Right lobe of liver (tissue), 6 donors: ENCODE data around the gene SLC26A8. TPM values are rescaled to one million over a fixed set of nuclear protein-coding genes. Genes with fewer than 3 reads are reported as not detected.

Experiments
- ATAC-seq, 4 donors: fragments of 200-7000 bp; cut with Tn5 transposase; one replicate each; pipeline ENCODE4 v1.9.1; 2020; ENCODE audit warnings: mild to moderate bottlenecking in 4 of 4, moderate library complexity in 4 of 4
- DNase-seq, 3 donors: peaks; one replicate each; pipeline ENCODE4 v3.0.0-alpha.2; 2020
- H3K27ac ChIP-seq, 3 donors: fragments of 200-600 bp; one replicate each; pipeline ENCODE4 v1.8.0; 2022
- H3K27me3 ChIP-seq, 2 donors: fragments of 200-600 bp; one replicate each; pipeline ENCODE4 v1.8.0; 2022
- H3K36me3 ChIP-seq, 4 donors: fragments of 200-600 bp; sonication (generic) in 1 of 4; one replicate each; pipeline versions ENCODE4 v1.5.1 to v1.8.0; 2017 to 2022; ENCODE audit warnings: control low read depth in 1 of 4
- H3K4me1 ChIP-seq, 4 donors: fragments of 200-600 bp; sonication (generic) in 1 of 4; one replicate each; pipeline versions ENCODE4 v1.5.1 to v1.8.0; 2017 to 2022; ENCODE audit warnings: control low read depth in 1 of 4
- H3K4me3 ChIP-seq, 3 donors: fragments of 200-600 bp; one replicate each; pipeline ENCODE4 v1.8.0; 2022
- H3K9me3 ChIP-seq, 4 donors: fragments of 200-600 bp; sonication (generic) in 1 of 4; one replicate each; pipeline versions ENCODE4 v1.5.1 to v1.8.0; 2017 to 2022; ENCODE audit warnings: control low read depth in 1 of 4
- POLR2A ChIP-seq: fragments of 450-650 bp; IDR thresholded peaks from one replicate; pipeline ENCODE4 v1.6.1; 2017; ENCODE audit warnings: antibody characterized with exemption, mild to moderate bottlenecking
- WGBS: methylation state at CpG from one replicate; pipeline ENCODE4 v1.1.6; 2018; ENCODE audit warnings: low coverage, low lambda C conversion rate; ENCODE audit not compliant: insufficient coverage; ENCODE audit errors: missing lambda C conversion rate; 5-methylcytosine and 5-hydroxymethylcytosine counted together
- intact Hi-C, 2 donors: fragments of 100-400 bp; cut with DNase I; formaldehyde crosslinking; loops; one replicate each; pipeline versions ENCODE4 v1.11.2 to v1.14.1; 2022
- total RNA-seq, 6 experiments: library from RNA; depleted of rRNA in 2 of 6; stranded (reverse); fragments of >200 nt in 2 of 6; fragmentation: NEBNext Ultra II Directional in 3 of 6; extraction: Animal tissue kit (Norgen Biotek cat#: 25700) in 3 of 6; gene quantifications; one replicate each; pipeline versions ENCODE4 v1.1.0 to v1.2.4, GENCODE V29; 2016 to 2023
- TF ChIP-seq, protein P1 (sequence below), 4 donors: fragments of 200-600 bp in 3 of 4; fragments of 450-650 bp in 1 of 4; IDR thresholded peaks; one replicate each; pipeline versions ENCODE4 v1.5.1 to v1.8.0; 2016 to 2022; ENCODE audit warnings: antibody characterized with exemption in 4 of 4, mild to moderate bottlenecking in 2 of 4
- donor health status: DM: no; HTN: yes; CAD: no.
- donor health status: DM: no; HTN: no; CAD: no.
- donor health status: DM: no; HTN: no; CAD: no.
- donor health status: DM: no; HTN: yes; CAD: no.
- donor health status: DM: no; HTN: yes; CAD: no.

Gene SLC26A8
- total RNA-seq, 6 experiments from 2014 or later, result 0.06 to 0.33 (median 0.09) TPM

DNA sequence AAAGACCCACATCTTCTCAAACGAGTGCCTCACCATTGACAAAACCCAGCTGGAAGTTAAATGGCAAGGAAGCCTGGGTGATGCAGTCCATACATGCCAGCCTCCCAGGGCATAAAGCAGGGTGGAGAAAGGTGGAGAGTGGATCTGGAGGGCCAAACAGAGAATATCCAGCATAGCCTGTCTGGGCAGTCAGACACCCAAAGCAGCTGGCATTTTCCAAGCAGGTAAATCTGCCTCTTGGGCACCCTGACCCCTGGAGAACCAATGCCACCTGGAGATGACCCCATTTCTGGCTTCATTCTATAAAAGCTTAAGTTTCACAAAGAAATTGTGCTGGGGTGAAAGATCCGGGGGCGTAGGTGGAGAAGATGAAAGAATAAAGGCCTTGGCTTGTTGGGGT lies 98.5 kb downstream of the SLC26A8 start:
- Histone ChIP-seq H3K4me1 (peaks cover 0 to 5% (median 0%) of the 10 kb centered on the region in 4 donors), H3K9me3 (no peaks in the 10 kb centered on the region), H3K4me3 (no peak overlapping the region), H3K27ac (no peak overlapping the region), H3K36me3 (no peaks in the 10 kb centered on the region), H3K27me3 (no peaks in the 10 kb centered on the region)
- ATAC-seq (no peak), DNase-seq (no peak)
- whole genome bisulfite sequencing, result 87% methylated on average over 3 of the region's 3 CpGs
- intact Hi-C loops, result no loop called here
- TF ChIP-seq, protein P1, sequence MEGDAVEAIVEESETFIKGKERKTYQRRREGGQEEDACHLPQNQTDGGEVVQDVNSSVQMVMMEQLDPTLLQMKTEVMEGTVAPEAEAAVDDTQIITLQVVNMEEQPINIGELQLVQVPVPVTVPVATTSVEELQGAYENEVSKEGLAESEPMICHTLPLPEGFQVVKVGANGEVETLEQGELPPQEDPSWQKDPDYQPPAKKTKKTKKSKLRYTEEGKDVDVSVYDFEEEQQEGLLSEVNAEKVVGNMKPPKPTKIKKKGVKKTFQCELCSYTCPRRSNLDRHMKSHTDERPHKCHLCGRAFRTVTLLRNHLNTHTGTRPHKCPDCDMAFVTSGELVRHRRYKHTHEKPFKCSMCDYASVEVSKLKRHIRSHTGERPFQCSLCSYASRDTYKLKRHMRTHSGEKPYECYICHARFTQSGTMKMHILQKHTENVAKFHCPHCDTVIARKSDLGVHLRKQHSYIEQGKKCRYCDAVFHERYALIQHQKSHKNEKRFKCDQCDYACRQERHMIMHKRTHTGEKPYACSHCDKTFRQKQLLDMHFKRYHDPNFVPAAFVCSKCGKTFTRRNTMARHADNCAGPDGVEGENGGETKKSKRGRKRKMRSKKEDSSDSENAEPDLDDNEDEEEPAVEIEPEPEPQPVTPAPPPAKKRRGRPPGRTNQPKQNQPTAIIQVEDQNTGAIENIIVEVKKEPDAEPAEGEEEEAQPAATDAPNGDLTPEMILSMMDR (IDR thresholded peaks at IDR 0.05), result no peak
- TF ChIP-seq POLR2A, result no peak

DNA sequence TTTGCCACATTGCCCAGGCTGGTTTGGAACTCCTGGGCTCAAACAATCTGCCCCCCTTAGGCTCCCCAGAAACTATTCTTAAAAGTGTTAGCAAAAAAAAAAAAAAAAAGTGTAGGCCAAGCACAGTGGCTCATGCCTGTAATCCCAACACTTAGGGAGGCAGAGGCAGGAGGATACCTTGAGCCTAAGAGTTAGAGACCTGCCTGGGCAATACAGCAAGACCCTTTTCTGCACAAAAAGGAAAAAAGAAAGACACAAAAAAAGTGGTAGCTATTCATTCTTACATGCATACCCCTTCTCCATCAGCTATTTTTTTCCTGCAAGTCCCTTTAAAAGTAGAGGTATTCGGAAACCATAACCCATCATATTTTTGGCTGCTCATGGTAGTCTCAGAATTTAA lies 100.3 kb downstream of the SLC26A8 start:
- no peaks in the 10 kb centered on the region for H3K27me3 ChIP-seq
- H3K36me3 ChIP-seq, result no peaks in the 10 kb centered on the region
- no peak overlapping the region for H3K27ac ChIP-seq
- intact Hi-C loops, result no loop called here
- no peak for ATAC-seq
- peaks cover 0 to 11% (median 3%) of the 10 kb centered on the region in 4 donors for H3K4me1 ChIP-seq
- H3K9me3 ChIP-seq, result no peaks in the 10 kb centered on the region
- H3K4me3 ChIP-seq, result no peak overlapping the region
- DNase-seq, result no peak
- WGBS, result 80% methylated on average over 1 of the region's 1 CpG
- no peak for TF ChIP-seq POLR2A
- TF ChIP-seq, protein P1 (IDR thresholded peaks at IDR 0.05), result no peak

DNA sequence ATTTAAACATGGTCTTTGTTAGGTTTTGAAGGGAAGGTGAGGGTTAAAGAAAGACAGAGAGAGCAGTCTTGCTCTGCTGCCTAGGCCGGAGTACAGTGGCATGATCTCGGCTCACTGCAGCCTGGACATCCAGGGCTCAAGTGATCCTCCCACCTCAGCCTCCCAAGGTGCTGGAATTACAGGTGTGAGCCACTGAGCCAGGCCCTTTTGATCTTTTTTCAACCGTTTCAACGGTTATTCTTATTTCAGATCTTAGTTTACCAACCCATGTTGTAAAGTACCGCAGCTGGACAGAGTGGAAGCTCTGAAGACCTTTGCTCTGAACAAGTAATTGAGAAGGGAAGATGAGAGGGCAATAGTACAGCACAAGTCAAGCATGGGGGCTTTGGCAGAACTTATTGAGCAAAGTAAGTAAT lies 102.3 kb downstream of the SLC26A8 start:
- peak overlapping the region in 2 of 3 donors; percentile 78 to 89 for H3K4me3 ChIP-seq

DNA sequence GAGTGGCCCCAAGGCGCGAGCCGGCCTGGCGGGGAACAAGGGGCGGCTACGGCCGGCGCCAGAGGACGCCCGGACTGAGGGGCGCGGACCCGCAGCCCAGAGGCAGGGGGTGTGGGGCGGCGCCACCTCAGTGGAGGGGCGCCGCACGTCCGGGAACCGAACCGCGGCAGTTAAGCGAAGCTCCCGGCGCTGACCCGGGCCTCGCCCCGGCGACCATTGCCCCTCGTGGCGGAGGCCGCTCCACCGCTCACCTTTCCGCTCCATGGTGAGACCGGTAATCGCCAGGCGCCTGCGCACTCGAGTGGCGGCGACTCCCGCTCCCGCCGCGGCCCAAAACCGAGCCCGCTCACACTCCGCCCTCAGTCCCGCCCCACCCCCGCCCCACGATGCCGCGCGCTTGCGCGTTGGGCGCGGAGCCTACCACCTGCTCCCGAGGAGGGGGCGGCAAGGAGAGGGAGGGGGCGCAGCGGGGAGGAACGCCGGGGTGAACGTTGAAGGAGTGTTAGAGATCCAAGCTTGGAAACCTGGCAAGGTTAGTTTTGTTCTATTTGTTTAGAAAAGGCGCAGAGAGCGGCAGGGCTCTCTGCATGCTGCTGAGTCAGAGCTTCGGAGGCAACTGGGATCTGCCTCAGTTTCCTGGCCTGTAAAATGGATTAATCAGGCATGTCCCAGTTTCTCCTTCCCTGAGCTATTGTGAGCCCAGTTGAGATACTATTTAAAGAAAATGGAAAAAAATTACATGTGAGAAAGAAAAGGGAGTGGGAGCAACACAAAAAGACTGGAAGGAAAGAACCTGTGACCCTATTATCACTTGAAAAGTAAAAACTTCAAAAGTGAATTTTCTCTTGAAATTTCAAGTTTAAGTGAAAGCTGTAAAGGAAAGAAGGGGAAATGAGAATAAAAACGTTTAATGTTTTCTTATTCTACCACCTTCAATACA lies 103.4 kb downstream of the SLC26A8 start, which contains the start of gene SRPK1:
TSS of gene SRPK1 (minus strand) at position 306 of the 940 bp plus-strand sequence. CDS start at position 264, 42 bp downstream.
- Histone ChIP-seq H3K4me1 (peaks cover 0 to 14% (median 5%) of the 10 kb centered on the region in 4 donors), H3K9me3 (no peaks in the 10 kb centered on the region), H3K27me3 (no peaks in the 10 kb centered on the region), H3K36me3 (no peaks in the 10 kb centered on the region), H3K4me3 (peak within 1 kb of the TSS; percentile 64 to 89 (median 78)), H3K27ac (peak within 1 kb of the TSS; percentile 45 to 76 (median 46))
- peak; percentile 86 for TF ChIP-seq POLR2A
- TF ChIP-seq, protein P1 (IDR thresholded peaks at IDR 0.05), result no peak
- 2% methylated on average over 10 of the region's 69 CpGs for WGBS
- ATAC-seq, result peak; percentile 88 to 94 (median 92)
- intact Hi-C loops, result no loop called here
- peak; percentile 94 to 95 (median 95) for DNase-seq

More for the DNA sequence above, 102.3 kb downstream of the SLC26A8 start:
- ATAC-seq (no peak), DNase-seq (no peak)
- no peaks in the 10 kb centered on the region for H3K27me3 ChIP-seq
- H3K36me3 ChIP-seq, result no peaks in the 10 kb centered on the region
- 21% methylated on average over 5 of the region's 5 CpGs for WGBS
- H3K9me3 ChIP-seq, result no peaks in the 10 kb centered on the region
- intact Hi-C loops, result no loop called here
- peaks cover 0 to 14% (median 5%) of the 10 kb centered on the region in 4 donors for H3K4me1 ChIP-seq
- H3K27ac ChIP-seq, result peak overlapping the region in 2 of 3 donors; percentile 18 to 76
- TF ChIP-seq, protein P1 (IDR thresholded peaks at IDR 0.05), result no peak
- no peak for TF ChIP-seq POLR2A
